Ascending aorta (tissue), 2 donors: ENCODE measurements around the gene TAS1R1. TPM values are rescaled to one million over a fixed set of nuclear protein-coding genes. Genes with fewer than 3 reads are reported as not detected.

Experiments used
- DNase-seq, 2 donors: peaks; one replicate each; pipeline ENCODE4 v3.0.0-alpha.2; 2019; ENCODE audit warnings: low spot score in 2 of 2
- H3K27ac ChIP-seq, 2 donors: fragments of 200-600 bp; sonication (generic); one replicate each; pipeline ENCODE4 v1.5.1; 2016 to 2017; ENCODE audit warnings: mild to moderate bottlenecking in 1 of 2
- H3K27me3 ChIP-seq: fragments of 200-600 bp; sonication (generic); one replicate; pipeline ENCODE4 v1.5.1; 2017
- H3K36me3 ChIP-seq, 2 donors: fragments of 200-600 bp; sonication (generic); one replicate each; pipeline ENCODE4 v1.5.1; 2016
- H3K4me1 ChIP-seq, 2 donors: fragments of 200-600 bp; sonication (generic); one replicate each; pipeline ENCODE4 v1.5.1; 2016 to 2017; ENCODE audit warnings: mild to moderate bottlenecking in 1 of 2
- H3K4me3 ChIP-seq, 2 donors: fragments of 200-600 bp; sonication (generic); one replicate each; pipeline ENCODE4 v1.5.1; 2016 to 2017; ENCODE audit warnings: mild to moderate bottlenecking in 1 of 2
- H3K9me3 ChIP-seq, 2 donors: fragments of 200-600 bp; sonication (generic); one replicate each; pipeline ENCODE4 v1.5.1; 2016
- CTCF ChIP-seq, 3 experiments: fragments of 200-600 bp in 2 of 3; fragments of 450-650 bp in 1 of 3; sonication (generic) in 2 of 3; IDR thresholded peaks; one replicate each; pipeline ENCODE4 v1.5.1; 2016 to 2019; ENCODE audit warnings: antibody characterized with exemption in 3 of 3, mild to moderate bottlenecking in 1 of 3, moderate library complexity in 1 of 3
- intact Hi-C: fragments of 100-400 bp; cut with DNase I; formaldehyde crosslinking; loops from one replicate; pipeline ENCODE4 v1.15.1; 2023
- total RNA-seq: library from RNA; depleted of rRNA; stranded (reverse); fragments of >200 nt; gene quantifications from one replicate; pipeline ENCODE4 v1.1.0, GENCODE V29; 2016

TAS1R1 gene
- total RNA-seq, 1 donor from 2014 or later = not detected

GRCh38 chr1:6579374-6580118 is 24.4 kb downstream of the TAS1R1 start, which contains the start of gene ZBTB48:
ZBTB48 (plus strand) TSS chr1:6579994; CDS start chr1:6580610, 616 bp downstream.
- no peaks in the 10 kb centered on the region for H3K27me3 ChIP-seq
- intact Hi-C loops = loop anchor here (1.0 to 2.0 kb wide), 5 partner anchors 22 to 59 kb away; partner anchors contain the start of genes NOL9, PHF13 and THAP3
- no peak for TF ChIP-seq CTCF (IDR thresholded peaks at IDR 0.05)

GRCh38 chr1:6580119-6580592 is 25.0 kb downstream of the TAS1R1 start:
- no peaks in the 10 kb centered on the region for H3K27me3 ChIP-seq
- no peaks in the 10 kb centered on the region for H3K36me3 ChIP-seq
- peak overlapping the region; percentile 64 to 87 for H3K4me3 ChIP-seq
- H3K4me1 ChIP-seq = peaks cover 14 to 23% of the 10 kb centered on the region in 2 donors
- TF ChIP-seq CTCF (IDR thresholded peaks at IDR 0.05) = no peak
- H3K9me3 ChIP-seq = no peaks in the 10 kb centered on the region
- peak overlapping the region; percentile 92 to 94 for H3K27ac ChIP-seq
- intact Hi-C loops = loop anchor here (2.0 kb wide), 2 partner anchors 45 to 59 kb away; partner anchors contain the start of gene THAP3
- DNase-seq = no peak

More at GRCh38 chr1:6579374-6580118, 24.4 kb downstream of the TAS1R1 start, which contains the start of gene ZBTB48:
- Histone ChIP-seq H3K9me3 (no peaks in the 10 kb centered on the region), H3K36me3 (no peaks in the 10 kb centered on the region), H3K4me1 (peaks cover 14 to 23% of the 10 kb centered on the region in 2 donors), H3K4me3 (peak within 1 kb of the TSS; percentile 64 to 87), H3K27ac (peak within 1 kb of the TSS; percentile 92 to 94)
- peak; percentile 95 to 100 for DNase-seq

- Histone ChIP-seq H3K27me3 (no peaks in the 10 kb centered on the region), H3K4me1 (peaks cover 14 to 23% of the 10 kb centered on the region in 2 donors), H3K9me3 (no peaks in the 10 kb centered on the region), H3K4me3 (peak overlapping the region; percentile 64 to 87), H3K36me3 (no peaks in the 10 kb centered on the region), H3K27ac (peak overlapping the region; percentile 92 to 94)
- intact Hi-C loops = loop anchor here (2.0 kb wide), 2 partner anchors 44 to 58 kb away; partner anchors contain the start of gene THAP3
- TF ChIP-seq CTCF (IDR thresholded peaks at IDR 0.05) = peak in 1 of 3 experiments; percentile 25
- DNase-seq = no peak
Measured at GRCh38 chr1:6580593-6581409, 25.7 kb downstream of the TAS1R1 start.

- Histone ChIP-seq H3K36me3 (no peaks in the 10 kb centered on the region), H3K4me3 (peak overlapping the region in 1 of 2 donors; percentile 87), H3K27ac (peak overlapping the region; percentile 92 to 94), H3K4me1 (peaks cover 14 to 24% of the 10 kb centered on the region in 2 donors), H3K9me3 (no peaks in the 10 kb centered on the region), H3K27me3 (no peaks in the 10 kb centered on the region)
- no peak for TF ChIP-seq CTCF (IDR thresholded peaks at IDR 0.05)
- DNase-seq = no peak
- intact Hi-C loops = loop anchor here (2.0 kb wide), 2 partner anchors 43 to 57 kb away; partner anchors contain the start of gene THAP3
Measured at GRCh38 chr1:6581561-6582305, 26.6 kb downstream of the TAS1R1 start.

GRCh38 chr1:6582370-6582769 is 27.3 kb downstream of the TAS1R1 start:
- Histone ChIP-seq H3K36me3 (no peaks in the 10 kb centered on the region), H3K27me3 (no peaks in the 10 kb centered on the region), H3K27ac (no peak overlapping the region), H3K4me1 (peaks cover 14 to 29% of the 10 kb centered on the region in 2 donors), H3K9me3 (no peaks in the 10 kb centered on the region), H3K4me3 (no peak overlapping the region)
- DNase-seq = no peak
- no peak for TF ChIP-seq CTCF (IDR thresholded peaks at IDR 0.05)
- intact Hi-C loops = no loop called here
